ENCODE measurements around the gene TRIM2.

- no peak for TF ChIP-seq CTCF (IDR thresholded peaks at IDR 0.05)
- no peak for TF ChIP-seq POLR2A (IDR thresholded peaks at IDR 0.05)
- peak in 1 of 2 donors; percentile 14 for TF ChIP-seq EP300 (IDR thresholded peaks at IDR 0.05)
Measured at GRCh38 chr4:153169776-153170175, 34.5 kb upstream of the TRIM2 start.

Data from tibial nerve (tissue), 4 donors.